HepG2 (cell line): Measurements from ENCODE around the gene SLC29A1. TPM values are rescaled to one million over a fixed set of nuclear protein-coding genes. Genes with fewer than 3 reads are reported as not detected.

ENCODE experiments used
- AGO1 ChIP-seq: fragments of 200-400 bp; formaldehyde crosslinking; IDR thresholded peaks from 2 replicates; pipeline ENCODE4 v1.6.1; 2017; ENCODE audit warnings: mild to moderate bottlenecking, low read depth, low read length, moderate library complexity; ENCODE audit not compliant: poor library complexity, severe bottlenecking
- CEBPB ChIP-seq: IDR thresholded peaks from 2 replicates; pipeline ENCODE4 v1.6.1; 2011; ENCODE audit warnings: low read depth, low read length, improper control_type of control experiment, borderline replicate concordance
- CEBPG ChIP-seq: IDR thresholded peaks from 2 replicates; pipeline ENCODE4 v1.6.1; 2016
- DMAP1 ChIP-seq: IDR thresholded peaks from 2 replicates; pipeline ENCODE4 v1.6.1; 2016
- HDAC2 ChIP-seq: sonication (generic); formaldehyde crosslinking; IDR thresholded peaks from 2 replicates; pipeline ENCODE4 v1.4.0; 2020; ENCODE audit warnings: missing genetic modification reagents
- JUN ChIP-seq: sonication (generic); formaldehyde crosslinking; IDR thresholded peaks from 2 replicates; pipeline ENCODE4 v1.4.0; 2020; ENCODE audit warnings: mild to moderate bottlenecking, missing genetic modification reagents
- KDM1A ChIP-seq: IDR thresholded peaks from 2 replicates; pipeline ENCODE4 v1.6.1; 2016; ENCODE audit warnings: missing compliant biosample characterization
- NR1H2 ChIP-seq: sonication (generic); formaldehyde crosslinking; IDR thresholded peaks from 2 replicates; pipeline ENCODE4 v1.8.1; 2022; ENCODE audit warnings: low read depth, missing genetic modification reagents, borderline replicate concordance
- RNF2 ChIP-seq: fragments of 450-650 bp; conservative IDR thresholded peaks from 2 replicates; pipeline ENCODE4 v1.6.1; 2016; ENCODE audit warnings: low read depth
- SOX13 ChIP-seq, 3 experiments: fragments of 450-650 bp in 1 of 3; sonication (generic) in 1 of 3; formaldehyde crosslinking in 1 of 3; IDR thresholded peaks in 2 of 3; conservative IDR thresholded peaks in 1 of 3; 2 replicates each; pipeline versions ENCODE4 v1.5.0 to v1.6.1; 2016 to 2020; ENCODE audit warnings: antibody characterized with exemption in 1 of 3, mild to moderate bottlenecking in 1 of 3, missing compliant biosample characterization in 1 of 3, missing genetic modification reagents in 1 of 3, moderate library complexity in 1 of 3
- TMF1 ChIP-seq: sonication (generic); formaldehyde crosslinking; IDR thresholded peaks from 2 replicates; pipeline ENCODE4 v1.8.1; 2022; ENCODE audit warnings: low read depth, missing genetic modification reagents
- ZNF20 ChIP-seq: sonication (generic); formaldehyde crosslinking; IDR thresholded peaks from 2 replicates; pipeline ENCODE4 v1.4.0; 2020; ENCODE audit warnings: mild to moderate bottlenecking, moderate library complexity, missing genetic modification reagents
- ZNF253 ChIP-seq: sonication (generic); formaldehyde crosslinking; IDR thresholded peaks from 2 replicates; pipeline ENCODE4 v1.8.0; 2022; ENCODE audit warnings: mild to moderate bottlenecking, missing genetic modification reagents, borderline replicate concordance
- ZNF263 ChIP-seq: sonication (generic); formaldehyde crosslinking; IDR thresholded peaks from 2 replicates; pipeline ENCODE4 v1.4.0; 2020; ENCODE audit warnings: missing genetic modification reagents
- ZNF383 ChIP-seq: sonication (generic); formaldehyde crosslinking; IDR thresholded peaks from 2 replicates; pipeline ENCODE4 v1.4.0; 2020; ENCODE audit warnings: missing genetic modification reagents, mild to moderate bottlenecking, borderline replicate concordance
- ZNF550 ChIP-seq: sonication (generic); formaldehyde crosslinking; IDR thresholded peaks from 2 replicates; pipeline ENCODE4 v1.4.0; 2020; ENCODE audit warnings: mild to moderate bottlenecking, missing genetic modification reagents, borderline replicate concordance
- ZNF607 ChIP-seq: sonication (generic); formaldehyde crosslinking; IDR thresholded peaks from 2 replicates; pipeline ENCODE4 v1.5.1; 2020; ENCODE audit warnings: missing genetic modification reagents, mild to moderate bottlenecking, borderline replicate concordance
- ZNF687 ChIP-seq: sonication (generic); formaldehyde crosslinking; IDR thresholded peaks from 2 replicates; pipeline ENCODE4 v1.5.1; 2020; ENCODE audit warnings: mild to moderate bottlenecking, missing genetic modification reagents, moderate library complexity
- polyA plus RNA-seq, 8 experiments: library from polyadenylated mRNA; depleted of rRNA in 3 of 8; stranded (reverse) in 7 of 8; unstranded in 1 of 8; fragments of >200 nt; fragmentation: Illumina TruSeq in 4 of 8; extraction: Trizol in 4 of 8; gene quantifications; 2 replicates each; pipeline versions ENCODE4 v1.2.1 to v1.2.3, GENCODE V29; 2011 to 2016; ENCODE audit warnings: low read depth in 4 of 8, missing spikeins in 1 of 8, mixed read lengths in 1 of 8; ENCODE audit not compliant: insufficient read depth in 1 of 8
- total RNA-seq, 5 experiments: library from RNA; depleted of rRNA; stranded (reverse); fragments of >200 nt; fragmentation: Illumina TruSeq; extraction: Trizol; gene quantifications; 2 replicates each; pipeline ENCODE4 v1.2.3, GENCODE V29; 2016; ENCODE audit warnings: low read depth in 1 of 5
- TF ChIP-seq, protein P1 (sequence below): sonication (generic); formaldehyde crosslinking; IDR thresholded peaks from 2 replicates; pipeline ENCODE4 v1.4.0; 2020; ENCODE audit warnings: missing genetic modification reagents
- TF ChIP-seq, protein P2 (sequence below): sonication (generic); formaldehyde crosslinking; IDR thresholded peaks from 2 replicates; pipeline ENCODE4 v1.5.0; 2020; ENCODE audit warnings: mild to moderate bottlenecking, missing genetic modification reagents
- TF ChIP-seq, protein P3 (sequence below): sonication (generic); formaldehyde crosslinking; IDR thresholded peaks from 2 replicates; pipeline ENCODE4 v1.4.0; 2020; ENCODE audit warnings: mild to moderate bottlenecking, low read depth, missing genetic modification reagents
- TF ChIP-seq, protein P4 (sequence below): sonication (generic); IDR thresholded peaks from 2 replicates; pipeline ENCODE4 v1.6.1; 2016; ENCODE audit warnings: low read depth, borderline replicate concordance

The SLC29A1 gene
- total and polyA plus RNA-seq, 2 of the 13 experiments (the other 11 are each of a cell fraction or from before 2014, with no cell fraction given): 43.2 to 106 TPM

DNA sequence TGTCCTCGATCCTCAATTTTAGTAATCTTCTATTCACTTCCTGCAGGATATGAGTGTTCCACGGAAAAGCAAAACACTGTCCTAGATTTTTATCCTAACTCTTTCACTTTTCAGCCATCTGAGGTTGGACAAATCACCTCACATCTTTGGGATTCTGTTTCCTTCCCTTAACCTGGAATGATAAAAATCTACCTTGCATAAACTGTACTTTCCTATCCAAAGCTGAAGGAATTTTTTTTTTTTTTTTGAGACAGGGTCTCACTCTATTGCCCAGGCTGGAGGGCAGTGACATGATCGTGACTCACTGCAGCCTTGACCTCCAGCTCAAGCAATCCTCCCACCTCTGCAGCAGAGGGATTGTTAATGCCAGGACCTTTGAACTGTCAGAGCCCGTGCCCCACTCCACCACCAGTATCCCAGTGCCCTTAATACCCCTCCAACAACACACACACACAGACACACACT is 44.3 kb upstream of the SLC29A1 start (continued):
- TF ChIP-seq, protein P1, sequence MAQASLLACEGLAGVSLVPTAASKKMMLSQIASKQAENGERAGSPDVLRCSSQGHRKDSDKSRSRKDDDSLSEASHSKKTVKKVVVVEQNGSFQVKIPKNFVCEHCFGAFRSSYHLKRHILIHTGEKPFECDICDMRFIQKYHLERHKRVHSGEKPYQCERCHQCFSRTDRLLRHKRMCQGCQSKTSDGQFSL: no peak
- TF ChIP-seq JUN: peak; percentile 76; the same call in 1 of the 2 replicates
- TF ChIP-seq ZNF383 (CRISPR knock-in tag): no peak
- peak; percentile 48; the same call in 1 of the 2 replicates for TF ChIP-seq HDAC2 (CRISPR knock-in tag)
- TF ChIP-seq, protein P2, sequence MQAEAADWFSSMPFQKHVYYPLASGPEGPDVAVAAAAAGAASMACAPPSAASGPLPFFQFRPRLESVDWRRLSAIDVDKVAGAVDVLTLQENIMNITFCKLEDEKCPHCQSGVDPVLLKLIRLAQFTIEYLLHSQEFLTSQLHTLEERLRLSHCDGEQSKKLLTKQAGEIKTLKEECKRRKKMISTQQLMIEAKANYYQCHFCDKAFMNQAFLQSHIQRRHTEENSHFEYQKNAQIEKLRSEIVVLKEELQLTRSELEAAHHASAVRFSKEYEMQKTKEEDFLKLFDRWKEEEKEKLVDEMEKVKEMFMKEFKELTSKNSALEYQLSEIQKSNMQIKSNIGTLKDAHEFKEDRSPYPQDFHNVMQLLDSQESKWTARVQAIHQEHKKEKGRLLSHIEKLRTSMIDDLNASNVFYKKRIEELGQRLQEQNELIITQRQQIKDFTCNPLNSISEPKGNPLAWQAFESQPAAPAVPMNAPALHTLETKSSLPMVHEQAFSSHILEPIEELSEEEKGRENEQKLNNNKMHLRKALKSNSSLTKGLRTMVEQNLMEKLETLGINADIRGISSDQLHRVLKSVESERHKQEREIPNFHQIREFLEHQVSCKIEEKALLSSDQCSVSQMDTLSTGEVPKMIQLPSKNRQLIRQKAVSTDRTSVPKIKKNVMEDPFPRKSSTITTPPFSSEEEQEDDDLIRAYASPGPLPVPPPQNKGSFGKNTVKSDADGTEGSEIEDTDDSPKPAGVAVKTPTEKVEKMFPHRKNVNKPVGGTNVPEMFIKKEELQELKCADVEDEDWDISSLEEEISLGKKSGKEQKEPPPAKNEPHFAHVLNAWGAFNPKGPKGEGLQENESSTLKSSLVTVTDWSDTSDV (CRISPR knock-in tag): no peak
- no peak for TF ChIP-seq ZNF20
- TF ChIP-seq ZNF550 (CRISPR knock-in tag): no peak
- TF ChIP-seq NR1H2: no peak
- no peak for TF ChIP-seq SOX13 (IDR thresholded peaks at IDR 0.05)
- peak in 1 of 2 experiments; percentile 70; a peak in 2 of 4 replicates for TF ChIP-seq SOX13 (CRISPR knock-in tag; conservative IDR thresholded peaks at IDR 0.05 in 1 of 2, IDR thresholded peaks at IDR 0.05 in 1 of 2)
- TF ChIP-seq ZNF253: no peak
- TF ChIP-seq RNF2: no peak
- TF ChIP-seq, protein P3, sequence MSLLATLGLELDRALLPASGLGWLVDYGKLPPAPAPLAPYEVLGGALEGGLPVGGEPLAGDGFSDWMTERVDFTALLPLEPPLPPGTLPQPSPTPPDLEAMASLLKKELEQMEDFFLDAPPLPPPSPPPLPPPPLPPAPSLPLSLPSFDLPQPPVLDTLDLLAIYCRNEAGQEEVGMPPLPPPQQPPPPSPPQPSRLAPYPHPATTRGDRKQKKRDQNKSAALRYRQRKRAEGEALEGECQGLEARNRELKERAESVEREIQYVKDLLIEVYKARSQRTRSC (CRISPR knock-in tag): no peak
- TF ChIP-seq ZNF687 (CRISPR knock-in tag): no peak
- TF ChIP-seq AGO1: no peak
- TF ChIP-seq CEBPG (CRISPR knock-in tag): peak; percentile 18; the same call in 1 of the 2 replicates
- 0 out of 2 replicates have a peak, but pooled peaks have one; percentile 2 for TF ChIP-seq CEBPB
- TF ChIP-seq, protein P4, sequence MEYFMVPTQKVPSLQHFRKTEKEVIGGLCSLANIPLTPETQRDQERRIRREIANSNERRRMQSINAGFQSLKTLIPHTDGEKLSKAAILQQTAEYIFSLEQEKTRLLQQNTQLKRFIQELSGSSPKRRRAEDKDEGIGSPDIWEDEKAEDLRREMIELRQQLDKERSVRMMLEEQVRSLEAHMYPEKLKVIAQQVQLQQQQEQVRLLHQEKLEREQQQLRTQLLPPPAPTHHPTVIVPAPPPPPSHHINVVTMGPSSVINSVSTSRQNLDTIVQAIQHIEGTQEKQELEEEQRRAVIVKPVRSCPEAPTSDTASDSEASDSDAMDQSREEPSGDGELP: no peak
- TF ChIP-seq DMAP1 (CRISPR knock-in tag): no peak
- no peak for TF ChIP-seq TMF1 (CRISPR knock-in tag)
- no peak for TF ChIP-seq ZNF263 (CRISPR knock-in tag)
- TF ChIP-seq KDM1A (CRISPR knock-in tag): peak; percentile 61; the same call in 1 of the 2 replicates
- TF ChIP-seq ZNF607: 0 out of 2 replicates have a peak, but pooled peaks have one; percentile 8
